ENCODE measurements around the gene OR3A1. TPM values are rescaled to one million over a fixed set of nuclear protein-coding genes. Genes with fewer than 3 reads are reported as not detected.
"Not testable (repeated sequence)": the region's sequence is repeated elsewhere in the genome, so short reads cannot be mapped to it uniquely, and the experiment has no call there.

OR3A1 gene
- total and polyA plus RNA-seq, 4 donors, result not detected

DNA sequence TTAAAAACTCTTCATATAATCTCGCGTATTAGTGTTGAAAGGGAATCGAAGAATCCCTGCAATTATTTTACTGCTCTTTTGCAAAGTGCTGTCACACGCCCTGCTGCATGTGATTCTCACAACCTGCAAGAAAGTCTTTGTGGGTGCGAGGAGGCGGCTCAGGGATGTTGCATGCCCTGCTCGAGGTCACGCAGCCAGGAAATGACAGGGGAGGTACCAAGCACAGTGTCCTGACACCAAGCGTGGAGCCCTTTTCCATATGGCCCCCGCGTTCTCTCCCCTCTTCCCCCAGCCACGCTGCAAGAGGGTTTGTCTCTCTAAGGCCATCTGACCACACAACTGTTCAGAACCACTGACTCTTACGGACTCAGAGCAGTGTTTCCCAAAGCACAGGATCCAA, 37.6 kb downstream of the OR3A1 start:
- no peaks in the 10 kb centered on the region for H3K36me3 ChIP-seq (ENCODE audit: control insufficient read depth in 4 of 4, insufficient read depth in 4 of 4, low read length in 4 of 4)
- no peak for ATAC-seq (ENCODE audit: insufficient read depth, low FRiP score)
- 72 to 75% methylated on average over 13 of the region's 13 CpGs for WGBS, 2 donors

DNA sequence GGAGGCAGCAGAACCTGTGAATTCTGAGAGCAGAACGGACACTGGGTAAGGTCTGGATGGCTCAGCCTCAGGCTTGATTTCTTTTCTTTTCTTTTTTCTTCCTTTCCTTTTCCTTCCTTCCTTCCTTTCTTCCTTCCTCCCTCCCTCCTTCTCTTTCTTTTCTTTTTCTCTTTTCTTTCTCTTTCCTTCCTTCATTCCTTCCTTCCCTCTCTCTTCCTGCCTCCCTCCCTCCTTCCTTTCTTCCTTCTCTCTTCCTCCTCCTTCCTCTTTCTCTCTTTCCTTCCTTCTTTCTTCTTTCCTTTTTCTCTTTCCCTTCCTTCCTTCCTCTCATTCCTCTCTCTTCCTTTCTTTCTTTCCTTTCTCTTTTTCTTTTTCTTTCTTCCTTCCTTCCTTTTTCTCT, 38.0 kb downstream of the OR3A1 start:
- H3K9me3 ChIP-seq (ENCODE audit: control insufficient read depth in 4 of 4, insufficient read depth in 3 of 4, low read length in 3 of 4), result peaks cover 0 to 5% (median 0%) of the 10 kb centered on the region in 4 donors
- no peak for ATAC-seq (ENCODE audit: insufficient read depth, low FRiP score)
- TF ChIP-seq, protein P1, sequence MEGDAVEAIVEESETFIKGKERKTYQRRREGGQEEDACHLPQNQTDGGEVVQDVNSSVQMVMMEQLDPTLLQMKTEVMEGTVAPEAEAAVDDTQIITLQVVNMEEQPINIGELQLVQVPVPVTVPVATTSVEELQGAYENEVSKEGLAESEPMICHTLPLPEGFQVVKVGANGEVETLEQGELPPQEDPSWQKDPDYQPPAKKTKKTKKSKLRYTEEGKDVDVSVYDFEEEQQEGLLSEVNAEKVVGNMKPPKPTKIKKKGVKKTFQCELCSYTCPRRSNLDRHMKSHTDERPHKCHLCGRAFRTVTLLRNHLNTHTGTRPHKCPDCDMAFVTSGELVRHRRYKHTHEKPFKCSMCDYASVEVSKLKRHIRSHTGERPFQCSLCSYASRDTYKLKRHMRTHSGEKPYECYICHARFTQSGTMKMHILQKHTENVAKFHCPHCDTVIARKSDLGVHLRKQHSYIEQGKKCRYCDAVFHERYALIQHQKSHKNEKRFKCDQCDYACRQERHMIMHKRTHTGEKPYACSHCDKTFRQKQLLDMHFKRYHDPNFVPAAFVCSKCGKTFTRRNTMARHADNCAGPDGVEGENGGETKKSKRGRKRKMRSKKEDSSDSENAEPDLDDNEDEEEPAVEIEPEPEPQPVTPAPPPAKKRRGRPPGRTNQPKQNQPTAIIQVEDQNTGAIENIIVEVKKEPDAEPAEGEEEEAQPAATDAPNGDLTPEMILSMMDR (IDR thresholded peaks at IDR 0.05; ENCODE audit: control extremely low read depth, extremely low read depth), result no peak
- H3K9ac ChIP-seq (ENCODE audit: insufficient read depth in 1 of 2, low read length in 2 of 2), result no peak overlapping the region
- H3K27me3 ChIP-seq (ENCODE audit: control insufficient read depth in 3 of 3, insufficient read depth in 3 of 3, low read length in 2 of 3), result peaks cover 0 to 4% (median 4%) of the 10 kb centered on the region in 3 donors
- H3K4me3 ChIP-seq, result no peak overlapping the region
- H3K4me1 ChIP-seq (ENCODE audit: control insufficient read depth in 5 of 5, insufficient read depth in 5 of 5, low read length in 5 of 5), result no peaks in the 10 kb centered on the region
- H3K27ac ChIP-seq (ENCODE audit: low read depth in 1 of 2, low read length in 1 of 2), result no peak overlapping the region
- WGBS, 2 donors, result 74 to 93% methylated on average over 1 of the region's 1 CpG
- no peaks in the 10 kb centered on the region for H3K36me3 ChIP-seq (ENCODE audit: control insufficient read depth in 4 of 4, insufficient read depth in 4 of 4, low read length in 4 of 4)
- DNase-seq, result no peak

More for the DNA sequence above, 37.6 kb downstream of the OR3A1 start:
- Histone ChIP-seq H3K27me3 (ENCODE audit: control insufficient read depth in 3 of 3, insufficient read depth in 3 of 3, low read length in 2 of 3) (peaks cover 0 to 4% (median 4%) of the 10 kb centered on the region in 3 donors), H3K9me3 (ENCODE audit: control insufficient read depth in 4 of 4, insufficient read depth in 3 of 4, low read length in 3 of 4) (peaks cover 0 to 5% (median 0%) of the 10 kb centered on the region in 4 donors), H3K9ac (ENCODE audit: insufficient read depth in 1 of 2, low read length in 2 of 2) (no peak overlapping the region), H3K4me1 (ENCODE audit: control insufficient read depth in 5 of 5, insufficient read depth in 5 of 5, low read length in 5 of 5) (no peaks in the 10 kb centered on the region), H3K4me3 (no peak overlapping the region), H3K27ac (ENCODE audit: low read depth in 1 of 2, low read length in 1 of 2) (no peak overlapping the region)
- TF ChIP-seq, protein P1 (IDR thresholded peaks at IDR 0.05; ENCODE audit: control extremely low read depth, extremely low read depth), result no peak
- DNase-seq, result no peak

DNA sequence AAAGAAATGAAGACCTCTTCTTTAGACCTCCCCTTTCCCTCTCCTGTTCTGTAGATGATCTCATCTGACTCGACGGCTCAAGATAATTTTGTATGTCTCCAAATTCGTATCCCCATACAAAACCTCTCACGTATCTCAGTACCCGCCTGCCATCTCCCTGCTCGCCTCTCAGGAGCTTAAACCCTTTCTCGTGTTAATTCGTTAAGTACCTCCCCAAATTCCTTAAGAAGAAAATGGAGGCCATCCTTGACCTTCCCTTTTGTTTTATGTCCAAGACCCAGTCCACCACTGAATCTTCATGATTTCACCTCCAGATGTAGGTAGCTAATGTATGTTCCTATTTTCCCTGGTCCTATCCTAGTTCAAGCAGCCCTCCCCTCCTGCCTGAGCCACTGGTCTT, 41.6 kb downstream of the OR3A1 start:
- ATAC-seq (ENCODE audit: insufficient read depth, low FRiP score) (no peak), DNase-seq (no peak)
- H3K4me1 ChIP-seq (ENCODE audit: control insufficient read depth in 5 of 5, insufficient read depth in 5 of 5, low read length in 5 of 5), result no peaks in the 10 kb centered on the region
- no peaks in the 10 kb centered on the region for H3K36me3 ChIP-seq (ENCODE audit: control insufficient read depth in 4 of 4, insufficient read depth in 4 of 4, low read length in 4 of 4)
- H3K9ac ChIP-seq (ENCODE audit: insufficient read depth in 1 of 2, low read length in 2 of 2), result no peak overlapping the region
- 90 to 93% methylated on average over 8 of the region's 8 CpGs for WGBS, 2 donors
- H3K27ac ChIP-seq (ENCODE audit: low read depth in 1 of 2, low read length in 1 of 2), result no peak overlapping the region
- TF ChIP-seq, protein P1 (IDR thresholded peaks at IDR 0.05; ENCODE audit: control extremely low read depth, extremely low read depth), result no peak
- H3K9me3 ChIP-seq (ENCODE audit: control insufficient read depth in 4 of 4, insufficient read depth in 3 of 4, low read length in 3 of 4), result peaks cover 0 to 5% (median 0%) of the 10 kb centered on the region in 4 donors
- H3K27me3 ChIP-seq (ENCODE audit: control insufficient read depth in 3 of 3, insufficient read depth in 3 of 3, low read length in 2 of 3), result peaks cover 0 to 4% (median 0%) of the 10 kb centered on the region in 3 donors
- H3K4me3 ChIP-seq, result no peak overlapping the region

DNA sequence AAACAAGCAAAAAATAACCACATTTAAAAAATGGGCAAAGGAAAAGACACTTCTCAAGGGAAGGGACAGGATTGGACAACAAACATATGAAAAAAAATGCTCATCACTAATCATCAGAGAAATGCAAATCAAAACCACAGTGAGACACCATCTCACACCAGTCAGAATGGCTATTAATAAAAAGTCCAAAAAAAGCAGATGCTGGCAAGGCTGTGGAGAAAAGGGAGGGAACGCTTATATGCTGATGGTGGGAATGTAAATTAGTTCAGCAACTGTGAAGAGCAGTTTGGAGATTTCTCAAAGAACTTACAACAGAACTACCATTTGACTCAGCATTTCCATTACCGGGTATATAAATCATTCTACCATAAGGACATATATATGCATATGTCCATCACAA, 49.1 kb downstream of the OR3A1 start:
- H3K9me3 ChIP-seq (ENCODE audit: control insufficient read depth in 4 of 4, insufficient read depth in 3 of 4, low read length in 3 of 4); H3K4me3 ChIP-seq; H3K4me1 ChIP-seq (ENCODE audit: control insufficient read depth in 5 of 5, insufficient read depth in 5 of 5, low read length in 5 of 5); H3K27me3 ChIP-seq (ENCODE audit: control insufficient read depth in 3 of 3, insufficient read depth in 3 of 3, low read length in 2 of 3); H3K36me3 ChIP-seq (ENCODE audit: control insufficient read depth in 4 of 4, insufficient read depth in 4 of 4, low read length in 4 of 4); H3K9ac ChIP-seq (ENCODE audit: insufficient read depth in 1 of 2, low read length in 2 of 2); H3K27ac ChIP-seq (ENCODE audit: low read depth in 1 of 2, low read length in 1 of 2); ATAC-seq (ENCODE audit: insufficient read depth, low FRiP score); DNase-seq: not testable (repeated sequence)
- WGBS, 2 donors, result 100% methylated on average over 1 of the region's 2 CpGs

DNA sequence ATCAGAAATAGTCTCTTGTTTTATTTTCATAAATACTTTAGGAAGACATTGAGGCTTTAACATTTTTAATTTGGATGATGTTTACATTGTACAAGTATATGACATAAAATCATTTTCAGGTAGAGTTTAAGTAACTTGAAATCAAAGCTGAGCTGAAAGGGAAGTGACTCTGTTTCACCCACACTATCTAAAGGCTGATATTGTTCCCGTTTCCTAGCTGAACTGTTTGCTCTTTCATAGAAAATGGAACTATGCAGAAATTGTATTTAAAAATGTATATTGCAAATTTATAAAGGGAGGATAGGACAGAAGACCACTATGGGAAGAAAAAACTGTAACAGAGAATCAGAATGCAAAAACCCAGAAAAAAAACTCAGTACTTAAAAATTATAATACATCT, 53.3 kb downstream of the OR3A1 start:
- not testable (repeated sequence) for H3K9me3 ChIP-seq (ENCODE audit: control insufficient read depth in 4 of 4, insufficient read depth in 3 of 4, low read length in 3 of 4); H3K9ac ChIP-seq (ENCODE audit: insufficient read depth in 1 of 2, low read length in 2 of 2); H3K4me1 ChIP-seq (ENCODE audit: control insufficient read depth in 5 of 5, insufficient read depth in 5 of 5, low read length in 5 of 5); H3K4me3 ChIP-seq; ATAC-seq (ENCODE audit: insufficient read depth, low FRiP score); H3K36me3 ChIP-seq (ENCODE audit: control insufficient read depth in 4 of 4, insufficient read depth in 4 of 4, low read length in 4 of 4); H3K27me3 ChIP-seq (ENCODE audit: control insufficient read depth in 3 of 3, insufficient read depth in 3 of 3, low read length in 2 of 3); DNase-seq; H3K27ac ChIP-seq (ENCODE audit: low read depth in 1 of 2, low read length in 1 of 2)
- 11 to 28% methylated on average over 1 of the region's 1 CpG for WGBS, 2 donors

DNA sequence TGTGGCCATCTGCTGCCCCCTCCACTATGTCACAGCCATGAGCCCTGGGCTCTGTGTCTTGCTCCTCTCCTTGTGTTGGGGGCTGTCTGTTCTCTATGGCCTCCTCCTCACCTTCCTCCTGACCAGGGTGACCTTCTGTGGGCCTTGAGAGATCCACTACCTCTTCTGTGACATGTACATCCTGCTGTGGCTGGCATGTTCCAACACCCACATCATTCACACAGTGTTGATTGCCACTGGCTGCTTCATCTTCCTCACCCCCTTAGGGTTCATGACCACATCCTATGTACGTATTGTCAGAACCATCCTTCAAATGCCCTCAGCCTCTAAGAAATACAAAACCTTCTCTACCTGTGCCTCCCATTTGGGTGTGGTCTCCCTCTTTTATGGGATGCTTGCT, 57.1 kb downstream of the OR3A1 start:
- H3K27ac ChIP-seq (ENCODE audit: low read depth in 1 of 2, low read length in 1 of 2); H3K4me1 ChIP-seq (ENCODE audit: control insufficient read depth in 5 of 5, insufficient read depth in 5 of 5, low read length in 5 of 5); H3K36me3 ChIP-seq (ENCODE audit: control insufficient read depth in 4 of 4, insufficient read depth in 4 of 4, low read length in 4 of 4); DNase-seq; ATAC-seq (ENCODE audit: insufficient read depth, low FRiP score); H3K9ac ChIP-seq (ENCODE audit: insufficient read depth in 1 of 2, low read length in 2 of 2); H3K9me3 ChIP-seq (ENCODE audit: control insufficient read depth in 4 of 4, insufficient read depth in 3 of 4, low read length in 3 of 4); H3K4me3 ChIP-seq; H3K27me3 ChIP-seq (ENCODE audit: control insufficient read depth in 3 of 3, insufficient read depth in 3 of 3, low read length in 2 of 3): not testable (repeated sequence)
- 90% methylated on average over 1 of the region's 1 CpG; no CpG with 5 or more reads in 1 of the 2 donors for WGBS, 2 donors

All from lung (tissue), 12 donors.